GM23248 (cell line): Measurements from ENCODE around the gene ATF4.

Experiments
- EZH2 ChIP-seq: fragments of 200-600 bp; sonication (generic); IDR thresholded peaks from 2 replicates; pipeline ENCODE4 v1.6.1; 2018; ENCODE audit warnings: antibody characterized with exemption, mild to moderate bottlenecking; ENCODE audit not compliant: insufficient read depth, poor library complexity, severe bottlenecking
- EZH2phosphoT487 ChIP-seq: fragments of 200-600 bp; sonication (generic); IDR thresholded peaks from 2 replicates; pipeline ENCODE4 v1.6.1; 2018; ENCODE audit warnings: antibody characterized with exemption, moderate library complexity, mild to moderate bottlenecking, low read depth; ENCODE audit not compliant: insufficient read depth

DNA sequence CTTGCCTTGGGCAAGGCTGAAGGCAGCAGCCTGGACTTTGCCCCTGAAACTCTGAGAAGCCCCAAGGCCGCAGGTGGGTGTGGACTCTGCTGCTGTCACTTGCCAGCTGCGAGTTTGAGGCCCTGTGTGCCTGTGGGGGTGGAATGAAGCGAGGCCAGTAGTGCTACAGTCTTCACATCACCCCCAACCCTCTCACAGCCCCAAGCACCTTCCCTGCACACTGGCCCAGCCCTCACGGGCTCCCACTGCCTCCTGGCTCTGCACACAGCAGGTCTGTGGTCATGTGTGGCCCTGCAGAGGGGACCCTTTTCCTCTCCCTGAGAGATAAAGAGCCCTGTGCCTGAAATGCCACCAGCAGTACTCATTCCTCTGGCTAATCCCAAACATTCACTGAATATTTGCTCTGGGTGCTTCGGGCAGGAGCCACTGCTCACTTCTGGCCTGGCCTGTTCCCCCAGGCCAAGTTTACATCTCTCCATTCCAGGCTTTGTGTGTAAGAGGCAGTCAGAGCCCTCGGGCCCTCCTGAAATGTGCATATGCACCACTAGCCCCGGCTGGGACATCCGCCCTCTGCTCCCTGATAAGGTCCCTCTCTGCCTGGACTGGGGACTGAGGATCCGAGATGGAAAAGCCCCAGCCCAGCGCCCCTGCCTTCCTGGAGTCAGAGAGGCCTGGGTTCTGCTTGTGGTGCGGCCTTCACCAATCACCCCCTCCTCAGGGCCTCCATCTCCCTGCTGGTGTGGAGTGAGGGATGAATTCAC is 45.8 kb upstream of the ATF4 start:
- no peak for TF ChIP-seq EZH2
- TF ChIP-seq EZH2phosphoT487 = no peak
